Activated naive CD8-positive, alpha-beta T cell treated with anti-CD3 and anti-CD28 coated beads, Interleukin-2, amount 50 U/mL, for 24 hours (primary cell): ENCODE results near the gene COP1.

Source experiments
- ATAC-seq: fragments of 150-1000 bp; cut with Tn5 transposase; one replicate; pipeline ENCODE4 v1.10.0; 2021
- DNase-seq: peaks from one replicate; pipeline ENCODE4 v3.0.0; 2021
- H3K27ac Mint-ChIP-seq: one replicate; pipeline ENCODE4 v1.8.0; 2021; ENCODE audit warnings: mild to moderate bottlenecking, mixed read lengths
- H3K27me3 Mint-ChIP-seq: one replicate; pipeline ENCODE4 v1.8.0; 2021; ENCODE audit warnings: mixed read lengths
- H3K36me3 Mint-ChIP-seq: one replicate; pipeline ENCODE4 v1.8.0; 2021; ENCODE audit warnings: low read depth, mixed read lengths
- H3K4me1 Mint-ChIP-seq: one replicate; pipeline ENCODE4 v1.8.0; 2021; ENCODE audit warnings: mixed read lengths
- H3K4me3 Mint-ChIP-seq: one replicate; pipeline ENCODE4 v1.8.0; 2021; ENCODE audit warnings: mild to moderate bottlenecking, moderate library complexity, mixed read lengths
- H3K9me3 Mint-ChIP-seq: one replicate; pipeline ENCODE4 v1.8.0; 2021; ENCODE audit warnings: mixed read lengths

Gene COP1

GRCh38 chr1:175963740-175964139 lies 243.3 kb downstream of the COP1 start:
- Mint-ChIP-seq H3K27ac (no peak overlapping the region), H3K27me3 (no peaks in the 10 kb centered on the region), H3K4me1 (no peaks in the 10 kb centered on the region), H3K9me3 (no peaks in the 10 kb centered on the region), H3K4me3 (no peak overlapping the region), H3K36me3 (peaks cover 27% of the 10 kb centered on the region)
- DNase-seq (no peak), ATAC-seq (no peak)

- Mint-ChIP-seq H3K4me3 (no peak overlapping the region), H3K4me1 (no peaks in the 10 kb centered on the region), H3K27ac (no peak overlapping the region), H3K9me3 (no peaks in the 10 kb centered on the region), H3K27me3 (no peaks in the 10 kb centered on the region), H3K36me3 (peaks cover 33% of the 10 kb centered on the region)
- DNase-seq: no peak
- ATAC-seq: no peak
Measured at GRCh38 chr1:175960169-175960568, 246.9 kb downstream of the COP1 start.

- peaks cover 10% of the 10 kb centered on the region for H3K9me3 Mint-ChIP-seq
- DNase-seq (no peak), ATAC-seq (no peak)
- H3K36me3 Mint-ChIP-seq: peaks cover 58% of the 10 kb centered on the region
- H3K4me3 Mint-ChIP-seq: no peak overlapping the region
- no peaks in the 10 kb centered on the region for H3K4me1 Mint-ChIP-seq
- no peaks in the 10 kb centered on the region for H3K27me3 Mint-ChIP-seq
- H3K27ac Mint-ChIP-seq: no peak overlapping the region
Measured at GRCh38 chr1:175951627-175952026, 255.5 kb downstream of the COP1 start.

GRCh38 chr1:175947771-175948170 lies 259.3 kb downstream of the COP1 start:
- H3K27ac Mint-ChIP-seq: no peak overlapping the region
- H3K9me3 Mint-ChIP-seq: peaks cover 14% of the 10 kb centered on the region
- no peaks in the 10 kb centered on the region for H3K4me1 Mint-ChIP-seq
- DNase-seq (no peak), ATAC-seq (no peak)
- no peaks in the 10 kb centered on the region for H3K27me3 Mint-ChIP-seq
- no peak overlapping the region for H3K4me3 Mint-ChIP-seq
- peaks cover 69% of the 10 kb centered on the region for H3K36me3 Mint-ChIP-seq

- DNase-seq: no peak
- Mint-ChIP-seq H3K27ac (no peak overlapping the region), H3K27me3 (no peaks in the 10 kb centered on the region), H3K9me3 (peaks cover 12% of the 10 kb centered on the region), H3K36me3 (peaks cover 82% of the 10 kb centered on the region), H3K4me3 (no peak overlapping the region), H3K4me1 (no peaks in the 10 kb centered on the region)
- no peak for ATAC-seq
Measured at GRCh38 chr1:175944591-175944990, 262.5 kb downstream of the COP1 start.

GRCh38 chr1:175941164-175941563 lies 265.9 kb downstream of the COP1 start:
- no peak for DNase-seq
- Mint-ChIP-seq H3K27ac (no peak overlapping the region), H3K9me3 (peaks cover 17% of the 10 kb centered on the region), H3K4me1 (no peaks in the 10 kb centered on the region), H3K4me3 (no peak overlapping the region), H3K27me3 (no peaks in the 10 kb centered on the region), H3K36me3 (peaks cover 81% of the 10 kb centered on the region)
- ATAC-seq: no peak

GRCh38 chr1:175936736-175937135 lies 270.4 kb downstream of the COP1 start:
- H3K27me3 Mint-ChIP-seq: no peaks in the 10 kb centered on the region
- no peak for DNase-seq
- H3K4me1 Mint-ChIP-seq: no peaks in the 10 kb centered on the region
- peaks cover 53% of the 10 kb centered on the region for H3K36me3 Mint-ChIP-seq
- H3K9me3 Mint-ChIP-seq: peaks cover 13% of the 10 kb centered on the region
- no peak overlapping the region for H3K27ac Mint-ChIP-seq
- ATAC-seq: no peak
- H3K4me3 Mint-ChIP-seq: no peak overlapping the region

GRCh38 chr1:175935566-175936115 lies 271.4 kb downstream of the COP1 start:
- no peak for ATAC-seq
- H3K27ac Mint-ChIP-seq: no peak overlapping the region
- H3K27me3 Mint-ChIP-seq: no peaks in the 10 kb centered on the region
- no peak for DNase-seq
- peaks cover 50% of the 10 kb centered on the region for H3K36me3 Mint-ChIP-seq
- H3K4me3 Mint-ChIP-seq: no peak overlapping the region
- H3K9me3 Mint-ChIP-seq: peaks cover 10% of the 10 kb centered on the region
- H3K4me1 Mint-ChIP-seq: no peaks in the 10 kb centered on the region

GRCh38 chr1:175935166-175935565 lies 271.9 kb downstream of the COP1 start:
- H3K4me1 Mint-ChIP-seq: no peaks in the 10 kb centered on the region
- peaks cover 47% of the 10 kb centered on the region for H3K36me3 Mint-ChIP-seq
- H3K9me3 Mint-ChIP-seq: peaks cover 10% of the 10 kb centered on the region
- no peak overlapping the region for H3K4me3 Mint-ChIP-seq
- H3K27me3 Mint-ChIP-seq: no peaks in the 10 kb centered on the region
- no peak overlapping the region for H3K27ac Mint-ChIP-seq
- ATAC-seq: no peak
- DNase-seq: no peak

GRCh38 chr1:175933801-175934200 lies 273.3 kb downstream of the COP1 start:
- no peak for DNase-seq
- no peak overlapping the region for H3K27ac Mint-ChIP-seq
- peaks cover 12% of the 10 kb centered on the region for H3K9me3 Mint-ChIP-seq
- no peak overlapping the region for H3K4me3 Mint-ChIP-seq
- H3K4me1 Mint-ChIP-seq: no peaks in the 10 kb centered on the region
- H3K27me3 Mint-ChIP-seq: no peaks in the 10 kb centered on the region
- no peak for ATAC-seq
- peaks cover 39% of the 10 kb centered on the region for H3K36me3 Mint-ChIP-seq

- peaks cover 39% of the 10 kb centered on the region for H3K36me3 Mint-ChIP-seq
- no peaks in the 10 kb centered on the region for H3K27me3 Mint-ChIP-seq
- no peak overlapping the region for H3K4me3 Mint-ChIP-seq
Measured at GRCh38 chr1:175927944-175928343, 279.1 kb downstream of the COP1 start.

GRCh38 chr1:175922254-175922881 lies 284.7 kb downstream of the COP1 start:
- no peak overlapping the region for H3K27ac Mint-ChIP-seq
- H3K4me3 Mint-ChIP-seq: no peak overlapping the region
- no peak for ATAC-seq
- no peaks in the 10 kb centered on the region for H3K27me3 Mint-ChIP-seq
- peaks cover 23% of the 10 kb centered on the region for H3K36me3 Mint-ChIP-seq
- no peaks in the 10 kb centered on the region for H3K4me1 Mint-ChIP-seq
- no peak for DNase-seq
- H3K9me3 Mint-ChIP-seq: peaks cover 10% of the 10 kb centered on the region

More at GRCh38 chr1:175927944-175928343, 279.1 kb downstream of the COP1 start:
- DNase-seq: no peak
- Mint-ChIP-seq H3K9me3 (peaks cover 19% of the 10 kb centered on the region), H3K4me1 (no peaks in the 10 kb centered on the region), H3K27ac (no peak overlapping the region)
- no peak for ATAC-seq

GRCh38 chr1:175920381-175920780 lies 286.7 kb downstream of the COP1 start:
- H3K4me1 Mint-ChIP-seq: no peaks in the 10 kb centered on the region
- no peak overlapping the region for H3K27ac Mint-ChIP-seq
- peaks cover 13% of the 10 kb centered on the region for H3K36me3 Mint-ChIP-seq

GRCh38 chr1:175919001-175919400 lies 288.1 kb downstream of the COP1 start:
- Mint-ChIP-seq H3K4me3 (no peak overlapping the region), H3K4me1 (no peaks in the 10 kb centered on the region), H3K27me3 (no peaks in the 10 kb centered on the region), H3K36me3 (peaks cover 7% of the 10 kb centered on the region), H3K27ac (no peak overlapping the region), H3K9me3 (peaks cover 17% of the 10 kb centered on the region)
- DNase-seq (no peak), ATAC-seq (no peak)

More at GRCh38 chr1:175920381-175920780, 286.7 kb downstream of the COP1 start:
- ATAC-seq (no peak), DNase-seq (no peak)
- no peaks in the 10 kb centered on the region for H3K27me3 Mint-ChIP-seq
- H3K4me3 Mint-ChIP-seq: no peak overlapping the region
- peaks cover 12% of the 10 kb centered on the region for H3K9me3 Mint-ChIP-seq

- Mint-ChIP-seq H3K27ac (no peak overlapping the region), H3K4me3 (no peak overlapping the region), H3K4me1 (no peaks in the 10 kb centered on the region), H3K36me3 (peaks cover 4% of the 10 kb centered on the region), H3K9me3 (peaks cover 17% of the 10 kb centered on the region), H3K27me3 (no peaks in the 10 kb centered on the region)
- ATAC-seq (no peak), DNase-seq (no peak)
Measured at GRCh38 chr1:175918364-175918801, 288.7 kb downstream of the COP1 start.
